HEK293 (cell line): ENCODE measurements around the gene BCL11B.
A peak's percentile ranks its signal among the peaks of the same experiment; 100 is the strongest.

Source experiments
- FEZF1 ChIP-seq: fragments of 450-650 bp; formaldehyde crosslinking; IDR thresholded peaks from 2 replicates; pipeline ENCODE4 v1.5.1; 2016; ENCODE audit warnings: missing biosample characterization, missing genetic modification characterization
- GLI2 ChIP-seq: fragments of 450-650 bp; formaldehyde crosslinking; IDR thresholded peaks from 2 replicates; pipeline ENCODE4; 2017; ENCODE audit warnings: missing biosample characterization, missing genetic modification characterization, low read depth, borderline replicate concordance
- GLIS1 ChIP-seq: fragments of 450-650 bp; formaldehyde crosslinking; IDR thresholded peaks from 2 replicates; pipeline ENCODE4 v1.5.1; 2016; ENCODE audit warnings: missing biosample characterization, missing genetic modification characterization
- HOXD13 ChIP-seq: sonication (generic); formaldehyde crosslinking; IDR thresholded peaks from 2 replicates; pipeline ENCODE4 v1.8.0; 2022; ENCODE audit warnings: missing genetic modification reagents, borderline replicate concordance
- KLF1 ChIP-seq: fragments of 450-650 bp; formaldehyde crosslinking; IDR thresholded peaks from 2 replicates; pipeline ENCODE4 v1.5.1; 2016; ENCODE audit warnings: missing biosample characterization, missing genetic modification characterization
- KLF9 ChIP-seq: fragments of 450-650 bp; formaldehyde crosslinking; IDR thresholded peaks from 2 replicates; pipeline ENCODE4 v1.5.1; 2016; ENCODE audit warnings: missing biosample characterization, missing genetic modification characterization, low read depth
- PRDM10 ChIP-seq: fragments of 450-650 bp; formaldehyde crosslinking; IDR thresholded peaks from 2 replicates; pipeline ENCODE4 v1.5.1; 2016; ENCODE audit warnings: missing biosample characterization, missing genetic modification characterization
- PRDM6 ChIP-seq: fragments of 450-650 bp; formaldehyde crosslinking; IDR thresholded peaks from 2 replicates; pipeline ENCODE4 v1.5.1; 2017; ENCODE audit warnings: missing biosample characterization, missing genetic modification characterization
- WT1 ChIP-seq: fragments of 450-650 bp; formaldehyde crosslinking; IDR thresholded peaks from 2 replicates; pipeline ENCODE4 v1.5.1; 2016; ENCODE audit warnings: missing biosample characterization, missing genetic modification characterization
- ZBTB48 ChIP-seq: fragments of 450-650 bp; formaldehyde crosslinking; IDR thresholded peaks from 2 replicates; pipeline ENCODE4 v1.5.1; 2016; ENCODE audit warnings: missing biosample characterization, missing genetic modification characterization
- ZBTB6 ChIP-seq: fragments of 450-650 bp; formaldehyde crosslinking; IDR thresholded peaks from 2 replicates; pipeline ENCODE4 v1.5.1; 2017; ENCODE audit warnings: missing biosample characterization, missing genetic modification characterization
- ZBTB8A ChIP-seq: fragments of 450-650 bp; formaldehyde crosslinking; IDR thresholded peaks from 2 replicates; pipeline ENCODE4 v1.5.1; 2016; ENCODE audit warnings: missing biosample characterization, missing genetic modification characterization
- ZFHX2 ChIP-seq: fragments of 450-650 bp; formaldehyde crosslinking; conservative IDR thresholded peaks from 2 replicates; pipeline ENCODE4 v1.5.1; 2016; ENCODE audit warnings: missing biosample characterization, missing genetic modification characterization
- ZNF10 ChIP-seq: fragments of 450-650 bp; formaldehyde crosslinking; IDR thresholded peaks from 2 replicates; pipeline ENCODE4 v1.5.1; 2017; ENCODE audit warnings: missing biosample characterization, missing genetic modification characterization
- ZNF112 ChIP-seq: fragments of 450-650 bp; formaldehyde crosslinking; IDR thresholded peaks from 2 replicates; pipeline ENCODE4 v1.5.0; 2017; ENCODE audit warnings: missing biosample characterization, missing genetic modification characterization
- ZNF169 ChIP-seq: fragments of 450-650 bp; formaldehyde crosslinking; IDR thresholded peaks from 2 replicates; pipeline ENCODE4 v1.5.1; 2016; ENCODE audit warnings: missing biosample characterization, missing genetic modification characterization
- ZNF2 ChIP-seq: fragments of 450-650 bp; formaldehyde crosslinking; IDR thresholded peaks from 2 replicates; pipeline ENCODE4 v1.5.1; 2016; ENCODE audit warnings: missing biosample characterization, missing genetic modification characterization
- ZNF23 ChIP-seq: fragments of 450-650 bp; formaldehyde crosslinking; IDR thresholded peaks from 2 replicates; pipeline ENCODE4 v1.5.1; 2016; ENCODE audit warnings: missing biosample characterization, missing genetic modification characterization, borderline replicate concordance
- ZNF266 ChIP-seq: fragments of 450-650 bp; formaldehyde crosslinking; IDR thresholded peaks from 2 replicates; pipeline ENCODE4 v1.5.1; 2016; ENCODE audit warnings: missing biosample characterization, missing genetic modification characterization, low read depth
- ZNF37A ChIP-seq: fragments of 450-650 bp; IDR thresholded peaks from 2 replicates; pipeline ENCODE4 v1.5.1; 2018; ENCODE audit warnings: missing biosample characterization, missing genetic modification characterization
- ZNF433 ChIP-seq: fragments of 450-650 bp; formaldehyde crosslinking; IDR thresholded peaks from 2 replicates; pipeline ENCODE4 v1.5.1; 2016; ENCODE audit warnings: missing biosample characterization, missing genetic modification characterization, low read depth
- ZNF529 ChIP-seq: fragments of 450-650 bp; formaldehyde crosslinking; IDR thresholded peaks from 2 replicates; pipeline ENCODE4 v1.5.1; 2017; ENCODE audit warnings: missing genetic modification characterization, missing biosample characterization; ENCODE audit not compliant: insufficient replicate concordance
- ZNF549 ChIP-seq: fragments of 450-650 bp; IDR thresholded peaks from 2 replicates; pipeline ENCODE4 v1.5.1; 2018; ENCODE audit warnings: missing biosample characterization, missing genetic modification characterization, mild to moderate bottlenecking, inconsistent platforms, moderate library complexity
- ZNF596 ChIP-seq: fragments of 450-650 bp; IDR thresholded peaks from 2 replicates; pipeline ENCODE4 v1.5.0; 2018; ENCODE audit warnings: missing biosample characterization, mild to moderate bottlenecking, missing genetic modification characterization, moderate library complexity
- TF ChIP-seq, protein P1 (sequence below): fragments of 450-650 bp; formaldehyde crosslinking; IDR thresholded peaks from 2 replicates; pipeline ENCODE4 v1.5.1; 2016; ENCODE audit warnings: missing biosample characterization, missing genetic modification characterization
- TF ChIP-seq, protein P2 (sequence below): fragments of 450-650 bp; formaldehyde crosslinking; IDR thresholded peaks from 2 replicates; pipeline ENCODE4 v1.5.1; 2016; ENCODE audit warnings: missing biosample characterization, missing genetic modification characterization
- TF ChIP-seq, protein P3 (sequence below): IDR thresholded peaks from 2 replicates; pipeline ENCODE4 v1.6.1; 2011; ENCODE audit warnings: mild to moderate bottlenecking, low read depth, low read length, borderline replicate concordance

BCL11B gene

GRCh38 chr14:99122521-99123125, 149.4 kb downstream of the BCL11B start (continued):
- peak; percentile 34; the same call in 1 of the 2 replicates for TF ChIP-seq ZBTB6 (tag by site-specific recombination)
- no peak for TF ChIP-seq ZNF112 (tag by site-specific recombination)
- no peak for TF ChIP-seq ZNF549
- TF ChIP-seq KLF1 = peak; percentile 20; the same call in 1 of the 2 replicates
- TF ChIP-seq ZBTB48 = 0 out of 2 replicates have a peak, but pooled peaks have one; percentile 20
- no peak for TF ChIP-seq ZFHX2 (tag by site-specific recombination)
- TF ChIP-seq ZNF37A (tag by site-specific recombination) = no peak
- no peak for TF ChIP-seq ZNF169
- no peak for TF ChIP-seq ZNF23
- TF ChIP-seq, protein P1, sequence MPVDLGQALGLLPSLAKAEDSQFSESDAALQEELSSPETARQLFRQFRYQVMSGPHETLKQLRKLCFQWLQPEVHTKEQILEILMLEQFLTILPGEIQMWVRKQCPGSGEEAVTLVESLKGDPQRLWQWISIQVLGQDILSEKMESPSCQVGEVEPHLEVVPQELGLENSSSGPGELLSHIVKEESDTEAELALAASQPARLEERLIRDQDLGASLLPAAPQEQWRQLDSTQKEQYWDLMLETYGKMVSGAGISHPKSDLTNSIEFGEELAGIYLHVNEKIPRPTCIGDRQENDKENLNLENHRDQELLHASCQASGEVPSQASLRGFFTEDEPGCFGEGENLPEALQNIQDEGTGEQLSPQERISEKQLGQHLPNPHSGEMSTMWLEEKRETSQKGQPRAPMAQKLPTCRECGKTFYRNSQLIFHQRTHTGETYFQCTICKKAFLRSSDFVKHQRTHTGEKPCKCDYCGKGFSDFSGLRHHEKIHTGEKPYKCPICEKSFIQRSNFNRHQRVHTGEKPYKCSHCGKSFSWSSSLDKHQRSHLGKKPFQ = no peak; the same call in 1 of the 2 replicates
- TF ChIP-seq PRDM10 (tag by site-specific recombination) = peak; percentile 79
- no peak for TF ChIP-seq KLF9
- peak; percentile 19; the same call in 1 of the 2 replicates for TF ChIP-seq ZNF596 (tag by site-specific recombination)
- TF ChIP-seq ZBTB8A (tag by site-specific recombination) = peak; percentile 42; the same call in 1 of the 2 replicates
- no peak for TF ChIP-seq ZNF529 (tag by site-specific recombination)
- peak; percentile 86 for TF ChIP-seq FEZF1
- TF ChIP-seq WT1 (tag by site-specific recombination) = peak; percentile 83
- TF ChIP-seq, protein P2, sequence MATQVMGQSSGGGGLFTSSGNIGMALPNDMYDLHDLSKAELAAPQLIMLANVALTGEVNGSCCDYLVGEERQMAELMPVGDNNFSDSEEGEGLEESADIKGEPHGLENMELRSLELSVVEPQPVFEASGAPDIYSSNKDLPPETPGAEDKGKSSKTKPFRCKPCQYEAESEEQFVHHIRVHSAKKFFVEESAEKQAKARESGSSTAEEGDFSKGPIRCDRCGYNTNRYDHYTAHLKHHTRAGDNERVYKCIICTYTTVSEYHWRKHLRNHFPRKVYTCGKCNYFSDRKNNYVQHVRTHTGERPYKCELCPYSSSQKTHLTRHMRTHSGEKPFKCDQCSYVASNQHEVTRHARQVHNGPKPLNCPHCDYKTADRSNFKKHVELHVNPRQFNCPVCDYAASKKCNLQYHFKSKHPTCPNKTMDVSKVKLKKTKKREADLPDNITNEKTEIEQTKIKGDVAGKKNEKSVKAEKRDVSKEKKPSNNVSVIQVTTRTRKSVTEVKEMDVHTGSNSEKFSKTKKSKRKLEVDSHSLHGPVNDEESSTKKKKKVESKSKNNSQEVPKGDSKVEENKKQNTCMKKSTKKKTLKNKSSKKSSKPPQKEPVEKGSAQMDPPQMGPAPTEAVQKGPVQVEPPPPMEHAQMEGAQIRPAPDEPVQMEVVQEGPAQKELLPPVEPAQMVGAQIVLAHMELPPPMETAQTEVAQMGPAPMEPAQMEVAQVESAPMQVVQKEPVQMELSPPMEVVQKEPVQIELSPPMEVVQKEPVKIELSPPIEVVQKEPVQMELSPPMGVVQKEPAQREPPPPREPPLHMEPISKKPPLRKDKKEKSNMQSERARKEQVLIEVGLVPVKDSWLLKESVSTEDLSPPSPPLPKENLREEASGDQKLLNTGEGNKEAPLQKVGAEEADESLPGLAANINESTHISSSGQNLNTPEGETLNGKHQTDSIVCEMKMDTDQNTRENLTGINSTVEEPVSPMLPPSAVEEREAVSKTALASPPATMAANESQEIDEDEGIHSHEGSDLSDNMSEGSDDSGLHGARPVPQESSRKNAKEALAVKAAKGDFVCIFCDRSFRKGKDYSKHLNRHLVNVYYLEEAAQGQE (tag by site-specific recombination) = no peak
- TF ChIP-seq ZNF10 (tag by site-specific recombination) = peak; percentile 49; the same call in 1 of the 2 replicates
- TF ChIP-seq, protein P3, sequence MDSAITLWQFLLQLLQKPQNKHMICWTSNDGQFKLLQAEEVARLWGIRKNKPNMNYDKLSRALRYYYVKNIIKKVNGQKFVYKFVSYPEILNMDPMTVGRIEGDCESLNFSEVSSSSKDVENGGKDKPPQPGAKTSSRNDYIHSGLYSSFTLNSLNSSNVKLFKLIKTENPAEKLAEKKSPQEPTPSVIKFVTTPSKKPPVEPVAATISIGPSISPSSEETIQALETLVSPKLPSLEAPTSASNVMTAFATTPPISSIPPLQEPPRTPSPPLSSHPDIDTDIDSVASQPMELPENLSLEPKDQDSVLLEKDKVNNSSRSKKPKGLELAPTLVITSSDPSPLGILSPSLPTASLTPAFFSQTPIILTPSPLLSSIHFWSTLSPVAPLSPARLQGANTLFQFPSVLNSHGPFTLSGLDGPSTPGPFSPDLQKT = no peak
- no peak for TF ChIP-seq HOXD13 (CRISPR knock-in tag)
- no peak for TF ChIP-seq ZNF433 (tag by site-specific recombination)
- TF ChIP-seq PRDM6 (tag by site-specific recombination) = peak; percentile 44; the same call in 1 of the 2 replicates
- peak; percentile 66; the same call in 1 of the 2 replicates for TF ChIP-seq GLI2 (tag by site-specific recombination)
- peak; percentile 94 for TF ChIP-seq GLIS1 (tag by site-specific recombination)
- peak; percentile 51; the same call in 1 of the 2 replicates for TF ChIP-seq ZNF2 (tag by site-specific recombination)
- TF ChIP-seq ZNF266 (tag by site-specific recombination) = no peak
